K562 (cell line): ENCODE results near the gene PUDP. TPM values are rescaled to one million over a fixed set of nuclear protein-coding genes. Genes with fewer than 3 reads are reported as not detected.

ENCODE experiments used
- ATAC-seq: fragments of 200-7000 bp; cut with Tn5 transposase; 3 replicates; pipeline ENCODE4 v1.9.1; 2020; ENCODE audit warnings: moderate library complexity
- BruUV-seq: library from RNA; stranded (reverse); fragments of 400-500 nt; replicated peaks from 2 replicates; lab custom pipeline; 2021; lab: Mats Ljungman, UMichigan
- CTCF ChIA-PET: fragments of 300-600 bp; formaldehyde crosslinking; extraction: SDS; loops from one replicate; lab custom pipeline; 2021; ENCODE audit warnings: low intra/inter-chr PET ratio; lab: Yijun Ruan, JAX
- POLR2A ChIA-PET: fragments of 300-600, 350-650 bp; sonication (Branson Sonifier 250); formaldehyde crosslinking; extraction: SDS; loops from one replicate; lab custom pipeline; 2021; ENCODE audit warnings: antibody characterized with exemption, inconsistent platforms; lab: Yijun Ruan, JAX
- DNase-seq, 4 experiments: peaks; one replicate each; pipeline versions ENCODE4 v3.0.0 to v3.0.0-alpha.2; 2011 to 2018; ENCODE audit warnings: low spot score in 3 of 4, mixed read lengths in 3 of 4; ENCODE audit errors: extremely low read depth in 1 of 4
- FAIRE-seq: peaks from 2 replicates; lab custom pipeline; 2011; peaks lifted over from hg19 to GRCh38; lab: Jason Lieb, UNC
- H2AFZ ChIP-seq: 2 replicates; pipeline ENCODE4 v1.6.0; 2011; ENCODE audit warnings: low read depth, low read length, control low read depth, inconsistent platforms
- H3K27ac ChIP-seq: fragments of 200-600 bp; 3 replicates; pipeline ENCODE4 v1.8.0; 2011; ENCODE audit warnings: low read depth, mild to moderate bottlenecking, control low read depth, inconsistent platforms, low read length, moderate library complexity, mixed read lengths; ENCODE audit errors: extremely low read depth
- H3K27me3 ChIP-seq, 2 experiments: fragments of 300-600 bp in 1 of 2; 2 replicates in 1 of 2; 3 replicates in 1 of 2; pipeline versions ENCODE4 v1.6.0 to v1.8.0; 2011; ENCODE audit warnings: inconsistent platforms in 2 of 2, low read length in 2 of 2, mild to moderate bottlenecking in 1 of 2, mixed read lengths in 1 of 2, moderate library complexity in 1 of 2; ENCODE audit not compliant: control insufficient read depth in 2 of 2, insufficient read depth in 2 of 2
- H3K36me3 ChIP-seq: fragments of 300-600 bp; 3 replicates; pipeline ENCODE4 v1.8.0; 2011; ENCODE audit warnings: mild to moderate bottlenecking, low read length, inconsistent platforms; ENCODE audit not compliant: control insufficient read depth, insufficient read depth
- H3K4me1 ChIP-seq, 2 experiments: fragments of 200-600 bp in 1 of 2; replicated peaks in 1 of 2; 2 replicates in 1 of 2; 3 replicates in 1 of 2; pipeline versions ENCODE4 v1.5.1 to v1.8.0; 2011; ENCODE audit warnings: inconsistent platforms in 2 of 2, low read length in 2 of 2, mild to moderate bottlenecking in 1 of 2, mixed read lengths in 1 of 2, moderate library complexity in 1 of 2; ENCODE audit not compliant: control insufficient read depth in 2 of 2, insufficient read depth in 2 of 2
- H3K4me2 ChIP-seq: 2 replicates; pipeline ENCODE4 v1.6.1; 2011; ENCODE audit warnings: low read length, control low read depth, inconsistent platforms, mixed read lengths; ENCODE audit not compliant: insufficient read depth
- H3K4me3 ChIP-seq: fragments of 200-600 bp; sonication (generic), shearing (Covaris generic); 2 replicates; pipeline ENCODE4 v1.5.1; 2016; ENCODE audit warnings: control low read depth, inconsistent platforms
- H3K79me2 ChIP-seq: fragments of 200-600 bp; 3 replicates; pipeline ENCODE4 v1.8.0; 2011; ENCODE audit warnings: low read length, inconsistent platforms; ENCODE audit not compliant: control insufficient read depth, insufficient read depth
- H3K9ac ChIP-seq, 2 experiments: 2 replicates each; pipeline versions ENCODE4 v1.6.0 to v1.6.1; 2011; ENCODE audit warnings: low read depth in 2 of 2, low read length in 2 of 2, control low read depth in 1 of 2, inconsistent platforms in 1 of 2, mild to moderate bottlenecking in 1 of 2, mixed read lengths in 1 of 2; ENCODE audit not compliant: insufficient read depth in 1 of 2
- H3K9me1 ChIP-seq: one replicate; pipeline ENCODE4 v1.6.0; 2011; ENCODE audit warnings: inconsistent platforms, mild to moderate bottlenecking, low read length, moderate library complexity; ENCODE audit not compliant: control insufficient read depth, insufficient read depth
- H3K9me3 ChIP-seq: replicated peaks from 2 replicates; pipeline ENCODE4 v1.5.1; 2011; ENCODE audit warnings: low read depth, low read length, inconsistent platforms; ENCODE audit not compliant: control insufficient read depth, insufficient read depth
- H4K20me1 ChIP-seq: replicated peaks from 2 replicates; pipeline ENCODE4 v1.6.1; 2011; ENCODE audit warnings: low read length, inconsistent platforms, mixed read lengths; ENCODE audit not compliant: control insufficient read depth, insufficient read depth
- JUNB ChIP-seq: fragments of 450-650 bp; formaldehyde crosslinking; conservative IDR thresholded peaks from 2 replicates; pipeline ENCODE4 v1.4.0; 2020; ENCODE audit warnings: mild to moderate bottlenecking
- LEF1 ChIP-seq: fragments of 450-650 bp; IDR thresholded peaks from 2 replicates; pipeline ENCODE4 v1.6.1; 2016; ENCODE audit warnings: mild to moderate bottlenecking
- MYBL2 ChIP-seq, 2 experiments: fragments of 450-650 bp in 1 of 2; sonication (generic) in 1 of 2; formaldehyde crosslinking in 1 of 2; IDR thresholded peaks; 2 replicates each; pipeline versions ENCODE4 v1.6.1 to v1.8.1; 2017 to 2022; ENCODE audit warnings: borderline replicate concordance in 1 of 2, inconsistent platforms in 1 of 2, low read depth in 1 of 2, mild to moderate bottlenecking in 1 of 2, missing genetic modification reagents in 1 of 2, moderate library complexity in 1 of 2
- NCOA2 ChIP-seq, 2 experiments: fragments of 450-650 bp; IDR thresholded peaks; 2 replicates each; pipeline ENCODE4 v1.6.1; 2018; ENCODE audit warnings: mild to moderate bottlenecking in 2 of 2, moderate library complexity in 1 of 2; ENCODE audit not compliant: partially characterized antibody in 2 of 2
- NR4A1 ChIP-seq, 2 experiments: fragments of 250-450 bp in 1 of 2; fragments of 450-650 bp in 1 of 2; sonication (Bioruptor Pico) in 1 of 2; IDR thresholded peaks; 2 replicates each; pipeline versions ENCODE4 v1.4.0 to v1.6.1; 2016 to 2020; ENCODE audit warnings: mild to moderate bottlenecking in 2 of 2, missing compliant biosample characterization in 1 of 2, missing genetic modification characterization in 1 of 2, moderate library complexity in 1 of 2
- SMARCE1 ChIP-seq: fragments of 450-650 bp; IDR thresholded peaks from 2 replicates; pipeline ENCODE4 v1.7.1; 2016; ENCODE audit warnings: mild to moderate bottlenecking
- ZNF583 ChIP-seq: fragments of 250-450 bp; sonication (Bioruptor Pico); IDR thresholded peaks from 2 replicates; pipeline ENCODE4 v1.4.0; 2020
- ZNF696 ChIP-seq: fragments of 250-450 bp; sonication (Bioruptor Pico); conservative IDR thresholded peaks from 2 replicates; pipeline ENCODE4 v1.4.0; 2020; ENCODE audit warnings: mild to moderate bottlenecking, moderate library complexity
- ZNF707 ChIP-seq: fragments of 250-450 bp; sonication (Bioruptor Pico); conservative IDR thresholded peaks from 2 replicates; pipeline ENCODE4 v1.8.0; 2022; ENCODE audit warnings: inconsistent platforms, mild to moderate bottlenecking, moderate library complexity
- WGBS: fragments of 100-300 bp; shearing (Covaris generic); methylation state at CpG from one replicate; pipeline ENCODE4 v1.1.6; 2016; ENCODE audit warnings: low coverage, mixed read lengths; ENCODE audit not compliant: insufficient coverage; ENCODE audit errors: missing lambda C conversion rate; 5-methylcytosine and 5-hydroxymethylcytosine counted together
- in situ Hi-C: fragments of 300-500 bp; cut with MboI; formaldehyde crosslinking; loops from 4 replicates; pipeline ENCODE4 v1.15.0; 2018; ENCODE audit warnings: inconsistent platforms, mixed read lengths
- intact Hi-C: fragments of 100-400 bp; cut with micrococcal nuclease; formaldehyde crosslinking; loops from 2 replicates; pipeline ENCODE4 v1.14.2; 2022
- polyA plus RNA-seq, 8 experiments: library from polyadenylated mRNA; depleted of rRNA in 4 of 8; stranded (reverse) in 5 of 8; unstranded in 3 of 8; fragments of >200 nt; fragmentation: Nextera tagmentation in 2 of 8; fragmentation: Illumina TruSeq in 1 of 8; extraction: Ambion mirVana in 2 of 8; extraction: Trizol in 1 of 8; gene quantifications; 2 replicates each; pipeline versions ENCODE4 v1.2.1 to v1.2.3, GENCODE V29; 2011 to 2014; ENCODE audit warnings: inconsistent platforms in 1 of 8, missing spikeins in 1 of 8
- total RNA-seq, 7 experiments: library from RNA; depleted of rRNA in 6 of 7; stranded (reverse); fragments of >200 nt in 6 of 7; fragmentation: Illumina TruSeq in 2 of 7; extraction: Trizol in 2 of 7; gene quantifications; 2 replicates each; pipeline versions ENCODE4 v1.2.1 to v1.2.3, GENCODE V29; 2011 to 2021; ENCODE audit warnings: low replicate concordance in 1 of 7

The PUDP gene
- total and polyA plus RNA-seq, 9 of the 15 experiments (the other 6 are each of a cell fraction or from before 2014, with no cell fraction given): 13.6 to 63.0 (median 29.2) TPM

DNA sequence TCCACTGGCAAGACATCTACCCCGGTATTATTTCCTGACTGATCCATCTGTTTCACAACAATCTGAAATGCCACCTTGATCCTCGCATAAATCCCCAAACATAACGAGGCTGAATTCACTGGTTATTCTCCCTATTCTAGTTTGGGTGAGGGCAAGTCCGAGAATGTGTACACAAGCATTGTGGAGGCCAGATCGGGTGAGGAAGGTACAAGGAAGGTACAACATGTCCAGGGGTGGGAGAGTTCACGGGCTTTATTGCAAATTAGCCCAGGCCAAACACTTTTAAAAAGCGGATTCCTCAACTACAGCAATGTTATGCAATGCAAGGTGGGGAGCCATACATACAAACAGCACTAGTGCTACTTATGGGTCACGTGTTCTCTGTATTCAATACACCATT is 82.5 kb downstream of the PUDP start:
- ATAC-seq (no peak), FAIRE-seq (no peak), DNase-seq (no peak)
- Histone ChIP-seq H3K4me1 (no peaks in the 10 kb centered on the region), H3K4me2 (no peak overlapping the region), H3K27ac (no peak overlapping the region), H4K20me1 (no peaks in the 10 kb centered on the region), H3K27me3 (no peaks in the 10 kb centered on the region), H3K9me1 (no peaks in the 10 kb centered on the region), H3K79me2 (no peaks in the 10 kb centered on the region), H3K9me3 (no peaks in the 10 kb centered on the region), H3K36me3 (peaks cover 5% of the 10 kb centered on the region; the same call in 1 of the 3 replicates)
- BruUV-seq: no TSS peak
- intact Hi-C loops: no loop called here
- WGBS: 85% methylated on average over 6 of the region's 8 CpGs
- POLR2A ChIA-PET: no interaction called here
- TF ChIP-seq ZNF707 (no peak), ZNF583 (CRISPR knock-in tag) (no peak), SMARCE1 (no peak), MYBL2 (IDR thresholded peaks at IDR 0.05; ENCODE audit: low read depth) (no peak), MYBL2 (CRISPR knock-in tag; IDR thresholded peaks at IDR 0.05; ENCODE audit: borderline replicate concordance) (no peak), ZNF696 (CRISPR knock-in tag) (no peak), NCOA2 (IDR thresholded peaks at IDR 0.05; ENCODE audit: partially characterized antibody in 2 of 2) (no peak), NR4A1 (CRISPR knock-in tag; IDR thresholded peaks at IDR 0.05) (no peak), NR4A1 (tag; IDR thresholded peaks at IDR 0.05) (no peak), LEF1 (no peak), JUNB (CRISPR knock-in tag) (no peak)
- TF ChIP-seq, all 486 proteins: peak for 0
- CTCF ChIA-PET: no interaction called here
- in situ Hi-C loops: no loop called here
- Histone ChIP-seq H2AFZ (no peak overlapping the region), H3K4me3 (no peak overlapping the region), H3K9ac (no peak overlapping the region)
